Measurements from ENCODE around the gene TBC1D9.

Gene TBC1D9

GRCh38 chr4:140726776-140727500 is 29.2 kb downstream of the TBC1D9 start:
- Histone ChIP-seq H3K9ac (ENCODE audit: low read length) (no peak overlapping the region), H3K36me3 (replicated peaks; ENCODE audit: insufficient read depth, low read length) (no peaks in the 10 kb centered on the region), H3F3A (ENCODE audit: insufficient read depth, low read length) (no peaks in the 10 kb centered on the region), H2AFZ (ENCODE audit: low read length) (no peak overlapping the region), H3K4me3 (ENCODE audit: low read length) (no peak overlapping the region), H3K27ac (ENCODE audit: low read length) (no peak overlapping the region), H3K9me2 (replicated peaks; ENCODE audit: insufficient read depth, low read length) (no peaks in the 10 kb centered on the region), H3K9me3 (replicated peaks; ENCODE audit: insufficient read depth, low read length) (no peaks in the 10 kb centered on the region), H3K4me1 (ENCODE audit: low read length) (peaks cover under 1% of the 10 kb centered on the region; the same call in 1 of the 2 replicates), H3K79me2 (ENCODE audit: low read length) (peaks cover 18% of the 10 kb centered on the region; the same call in 1 of the 2 replicates), H3K4me2 (ENCODE audit: low read depth, low read length) (no peak overlapping the region), H3K27me3 (replicated peaks; ENCODE audit: insufficient read depth, low read length) (no peaks in the 10 kb centered on the region), H4K20me1 (ENCODE audit: insufficient read depth, low read length) (no peaks in the 10 kb centered on the region)
- no peak for TF ChIP-seq EZH2phosphoT487 (IDR thresholded peaks at IDR 0.05; ENCODE audit: low read length)
- TF ChIP-seq EZH2 (optimal IDR thresholded peaks at IDR 0.05; ENCODE audit: low read depth, low read length): no peak
- TF ChIP-seq CTCF (IDR thresholded peaks at IDR 0.05; ENCODE audit: low read length): no peak
- DNase-seq: no peak

GRCh38 chr4:140725556-140725955 is 30.6 kb downstream of the TBC1D9 start:
- Histone ChIP-seq H2AFZ (ENCODE audit: low read length) (no peak overlapping the region), H3K27ac (ENCODE audit: low read length) (no peak overlapping the region), H3K79me2 (ENCODE audit: low read length) (peaks cover 20% of the 10 kb centered on the region; the same call in 1 of the 2 replicates), H3K36me3 (replicated peaks; ENCODE audit: insufficient read depth, low read length) (no peaks in the 10 kb centered on the region), H3K4me2 (ENCODE audit: low read depth, low read length) (no peak overlapping the region), H3K9ac (ENCODE audit: low read length) (no peak overlapping the region), H3K9me3 (replicated peaks; ENCODE audit: insufficient read depth, low read length) (no peaks in the 10 kb centered on the region), H4K20me1 (ENCODE audit: insufficient read depth, low read length) (no peaks in the 10 kb centered on the region), H3K9me2 (replicated peaks; ENCODE audit: insufficient read depth, low read length) (no peaks in the 10 kb centered on the region), H3F3A (ENCODE audit: insufficient read depth, low read length) (0 out of 2 replicates have a peak, but pooled peaks cover 7% of the 10 kb centered on the region), H3K27me3 (replicated peaks; ENCODE audit: insufficient read depth, low read length) (no peaks in the 10 kb centered on the region), H3K4me1 (ENCODE audit: low read length) (peaks cover 4% of the 10 kb centered on the region), H3K4me3 (ENCODE audit: low read length) (no peak overlapping the region)
- no peak for DNase-seq
- no peak for TF ChIP-seq EZH2phosphoT487 (IDR thresholded peaks at IDR 0.05; ENCODE audit: low read length)
- no peak for TF ChIP-seq CTCF (IDR thresholded peaks at IDR 0.05; ENCODE audit: low read length)
- no peak for TF ChIP-seq EZH2 (optimal IDR thresholded peaks at IDR 0.05; ENCODE audit: low read depth, low read length)

- Histone ChIP-seq H3K27me3 (replicated peaks; ENCODE audit: insufficient read depth, low read length) (no peaks in the 10 kb centered on the region), H2AFZ (ENCODE audit: low read length) (no peak overlapping the region), H3K36me3 (replicated peaks; ENCODE audit: insufficient read depth, low read length) (no peaks in the 10 kb centered on the region), H3K4me1 (ENCODE audit: low read length) (peaks cover 12% of the 10 kb centered on the region), H3K27ac (ENCODE audit: low read length) (no peak overlapping the region), H3F3A (ENCODE audit: insufficient read depth, low read length) (0 out of 2 replicates have a peak, but pooled peaks cover 7% of the 10 kb centered on the region), H3K9me2 (replicated peaks; ENCODE audit: insufficient read depth, low read length) (no peaks in the 10 kb centered on the region), H3K4me3 (ENCODE audit: low read length) (no peak overlapping the region), H3K9me3 (replicated peaks; ENCODE audit: insufficient read depth, low read length) (no peaks in the 10 kb centered on the region), H3K4me2 (ENCODE audit: low read depth, low read length) (no peak overlapping the region), H3K79me2 (ENCODE audit: low read length) (peaks cover 23% of the 10 kb centered on the region; the same call in 1 of the 2 replicates), H3K9ac (ENCODE audit: low read length) (no peak overlapping the region), H4K20me1 (ENCODE audit: insufficient read depth, low read length) (no peaks in the 10 kb centered on the region)
- TF ChIP-seq EZH2 (optimal IDR thresholded peaks at IDR 0.05; ENCODE audit: low read depth, low read length) (no peak), EZH2phosphoT487 (IDR thresholded peaks at IDR 0.05; ENCODE audit: low read length) (no peak), CTCF (IDR thresholded peaks at IDR 0.05; ENCODE audit: low read length) (no peak)
- DNase-seq: no peak
Measured at GRCh38 chr4:140724760-140725159, 31.4 kb downstream of the TBC1D9 start.

All from MM.1S (cell line).